GM21390 (cell line): ENCODE measurements around the gene GAPVD1.
"Not testable (repeated sequence)": the region's sequence is repeated elsewhere in the genome, so short reads cannot be mapped to it uniquely, and the experiment has no call there.

Experiments used
- ATAC-seq: cut with Tn5 transposase; IDR thresholded peaks from one replicate; pipeline ENCODE4 v1.9.1; 2021; ENCODE audit not compliant: unreplicated experiment

The GAPVD1 gene

GRCh38 chr9:125372441-125373226, 111.0 kb downstream of the GAPVD1 start:
- no peak for ATAC-seq

GRCh38 chr9:125374443-125375309, 113.0 kb downstream of the GAPVD1 start:
- ATAC-seq = peak; percentile 60

DNA sequence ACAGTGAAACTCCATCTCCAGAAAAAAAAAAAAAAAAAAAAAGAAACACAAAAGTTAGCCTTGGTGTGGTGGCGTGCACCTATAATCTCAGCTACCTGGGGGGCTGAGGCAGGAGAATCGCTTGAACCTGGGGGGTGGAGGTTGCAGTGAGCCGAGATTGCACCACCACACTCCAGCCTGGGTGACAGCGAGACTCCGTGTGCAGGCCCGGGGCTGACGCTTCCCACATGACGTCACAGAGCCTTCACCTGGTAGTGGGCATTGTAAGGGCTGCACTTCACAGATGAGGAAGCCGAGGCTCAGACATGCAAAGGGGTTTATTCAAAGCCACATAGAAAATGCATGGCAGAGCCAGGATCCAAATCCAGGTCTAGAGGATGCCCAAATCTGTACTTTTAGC, 114.2 kb downstream of the GAPVD1 start:
- no peak for ATAC-seq

DNA sequence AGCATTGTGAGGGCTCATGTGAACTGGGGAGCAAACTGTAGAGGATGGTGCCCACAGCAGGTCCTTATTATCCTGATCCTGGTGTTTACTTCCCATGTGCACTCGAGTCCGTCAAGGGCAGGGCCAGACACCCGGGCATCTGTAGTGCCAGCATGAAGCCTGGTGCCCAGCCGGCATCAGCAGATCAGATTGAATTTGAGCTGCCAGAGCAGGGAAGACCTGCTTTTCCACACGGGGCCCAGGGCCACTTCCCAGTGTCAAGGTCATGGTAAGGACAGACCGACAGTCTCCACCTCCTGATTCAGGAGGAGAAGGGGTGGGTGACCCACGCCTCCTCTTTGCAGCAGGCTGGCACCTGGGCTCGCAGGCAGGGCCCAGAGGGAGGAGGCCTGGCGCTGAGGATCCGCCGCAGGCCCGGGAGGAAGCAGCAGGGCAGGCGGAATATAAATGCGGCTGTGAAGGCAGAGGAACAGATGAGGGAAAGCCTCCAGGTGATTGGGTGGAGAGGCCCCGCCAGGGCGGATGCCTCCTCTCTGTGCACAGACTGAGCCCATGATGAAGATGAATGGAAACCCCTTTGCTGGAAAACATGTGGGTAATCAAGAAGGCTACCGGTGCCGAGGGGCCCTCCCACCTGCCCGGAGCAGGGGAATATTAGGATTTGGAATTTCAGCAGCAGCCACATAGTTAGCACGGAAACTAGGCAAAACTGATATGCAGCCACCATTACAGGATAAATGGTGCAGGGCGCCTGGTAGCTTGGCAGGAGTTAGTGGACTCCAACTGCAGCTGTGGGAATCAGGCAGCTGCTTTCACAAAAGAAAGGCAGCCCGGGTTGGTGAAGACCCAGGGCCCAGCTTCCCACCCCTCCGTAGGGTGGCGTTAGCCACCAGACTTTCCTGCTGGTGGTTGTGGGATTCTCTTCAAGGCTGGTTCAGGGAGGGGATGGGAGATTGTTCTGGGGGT, 114.9 kb downstream of the GAPVD1 start:
- ATAC-seq = no peak

DNA sequence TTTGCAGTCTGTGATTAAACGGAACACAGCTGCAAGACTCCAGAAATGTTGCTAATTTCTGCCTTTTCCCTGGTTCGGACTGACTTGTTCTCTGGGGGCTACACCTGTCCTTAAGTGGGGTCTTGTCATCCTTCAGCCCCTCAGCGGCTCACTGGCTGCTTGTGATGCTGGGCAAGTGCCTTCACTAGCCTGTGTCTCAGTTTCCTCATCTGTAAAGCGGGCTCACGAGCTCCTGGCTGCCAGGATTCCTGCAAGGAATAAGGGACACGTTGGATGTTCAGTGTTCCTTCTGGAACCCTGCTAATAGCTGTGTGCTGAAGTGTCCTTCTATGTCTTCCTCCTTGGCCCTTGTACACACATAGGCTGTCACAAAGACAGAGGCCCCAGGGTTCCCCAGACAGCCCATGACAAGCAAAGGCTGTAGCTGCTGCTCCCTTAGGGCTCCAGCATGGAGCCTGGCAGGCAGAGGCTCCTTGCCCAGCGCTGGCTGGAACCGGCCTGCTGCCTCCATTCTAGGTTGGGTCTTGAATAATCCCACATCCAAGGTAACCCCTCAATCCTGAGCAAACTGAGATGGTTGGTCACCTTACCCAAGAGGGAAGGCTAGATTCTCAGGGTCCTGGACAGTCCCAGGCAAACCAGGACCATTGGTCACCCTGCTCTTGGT, 116.1 kb downstream of the GAPVD1 start:
- no peak for ATAC-seq

- ATAC-seq = no peak
These were observed 117.2 kb downstream of the GAPVD1 start for GRCh38 chr9:125378778-125379177.

DNA sequence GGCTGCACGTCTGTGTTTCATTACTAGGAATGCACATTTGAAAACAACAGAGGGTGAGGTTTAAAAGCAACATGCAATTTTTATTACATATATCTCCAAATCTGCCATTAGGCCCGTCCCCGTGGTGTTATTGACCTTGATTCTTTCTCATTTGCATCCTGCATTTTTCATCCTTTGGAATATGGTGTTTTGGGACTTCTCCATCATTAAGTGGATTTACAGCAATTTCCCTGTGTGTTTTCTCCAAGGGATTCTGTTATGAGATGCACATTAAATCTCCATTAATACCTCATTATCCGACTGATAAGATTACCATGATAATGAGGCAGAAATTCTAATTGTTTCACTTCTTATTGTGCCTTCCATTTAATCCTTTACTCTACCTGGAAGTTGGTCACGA, 117.6 kb downstream of the GAPVD1 start:
- ATAC-seq = no peak

DNA sequence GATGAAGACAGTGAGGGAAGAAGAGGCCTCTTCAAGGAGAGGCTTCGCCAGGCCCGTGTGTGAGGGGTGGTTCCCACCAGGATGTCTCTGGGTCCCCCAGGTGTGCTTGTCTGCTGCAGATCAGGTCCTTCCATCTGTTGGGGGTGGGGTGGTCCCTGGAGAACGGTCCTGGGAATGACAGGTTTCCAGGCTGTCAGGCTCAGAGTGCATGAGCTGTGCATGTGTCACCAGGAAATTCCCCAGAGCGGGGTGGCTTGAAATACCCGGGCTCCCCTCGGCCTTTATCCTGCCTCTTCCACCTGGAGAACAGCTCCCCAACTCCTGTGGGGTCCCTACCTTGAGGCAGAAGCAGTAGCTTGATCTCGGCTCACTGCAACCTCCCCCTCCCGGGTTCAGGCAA, 118.8 kb downstream of the GAPVD1 start:
- no peak for ATAC-seq

- ATAC-seq = no peak
These were observed 126.4 kb downstream of the GAPVD1 start for GRCh38 chr9:125387861-125388524.

DNA sequence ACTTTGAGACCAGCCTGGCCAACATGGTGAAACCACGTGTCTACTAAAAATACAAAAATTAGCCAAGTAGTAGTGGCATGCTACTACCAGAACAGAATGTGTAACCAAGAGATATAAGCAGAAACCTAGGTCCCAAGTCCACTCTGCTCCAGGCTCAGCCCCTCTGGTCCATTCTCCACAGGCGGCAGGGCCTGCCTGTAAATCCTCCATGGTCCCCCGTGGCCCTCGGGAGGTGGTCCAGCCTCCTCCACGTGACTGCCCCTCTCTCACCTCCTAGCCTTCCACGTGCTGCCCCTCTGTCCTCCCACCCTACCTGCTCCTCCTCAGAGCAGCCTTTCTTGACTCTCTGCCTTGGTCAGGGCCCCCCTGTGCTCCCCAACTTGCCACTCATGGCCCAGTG, 127.4 kb downstream of the GAPVD1 start:
- no peak for ATAC-seq

DNA sequence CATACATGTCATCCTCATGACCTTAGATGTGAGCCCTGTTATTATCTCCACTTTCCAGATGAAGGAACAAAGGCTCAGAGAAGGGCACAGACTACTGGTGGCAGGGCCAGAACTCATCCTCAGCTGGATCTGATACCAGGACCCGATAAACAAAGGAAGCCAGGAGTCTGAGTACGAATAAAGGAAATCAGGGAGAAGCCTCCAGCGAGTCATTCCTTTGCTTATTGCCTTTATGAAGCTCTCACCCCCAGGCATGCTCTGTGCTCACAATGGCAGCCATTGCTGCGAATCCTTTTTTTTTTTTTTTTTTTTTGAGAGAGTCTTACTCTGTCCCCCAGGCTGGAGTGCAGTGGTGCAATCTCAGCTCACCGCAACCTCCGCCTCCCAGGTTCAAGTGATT, 130.1 kb downstream of the GAPVD1 start:
- no peak for ATAC-seq

DNA sequence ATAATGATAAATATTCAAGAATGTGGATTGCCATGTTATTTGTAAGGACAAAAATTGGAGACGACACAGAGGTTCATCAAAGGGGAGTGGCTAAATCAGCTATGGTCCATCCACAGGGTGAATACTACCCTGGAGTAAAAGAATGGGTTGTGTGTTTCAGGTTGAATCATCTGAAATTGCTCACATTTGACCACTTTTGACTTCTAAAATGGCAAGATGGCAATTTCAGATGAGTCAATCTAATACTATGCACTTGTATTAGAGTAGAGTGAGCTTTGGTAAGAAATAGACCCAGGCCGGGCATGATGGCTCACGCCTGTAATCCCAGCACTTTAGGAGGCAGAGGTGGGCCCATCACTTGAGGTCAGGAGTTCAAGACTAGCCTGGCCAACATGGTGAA, 131.8 kb downstream of the GAPVD1 start:
- ATAC-seq = no peak

DNA sequence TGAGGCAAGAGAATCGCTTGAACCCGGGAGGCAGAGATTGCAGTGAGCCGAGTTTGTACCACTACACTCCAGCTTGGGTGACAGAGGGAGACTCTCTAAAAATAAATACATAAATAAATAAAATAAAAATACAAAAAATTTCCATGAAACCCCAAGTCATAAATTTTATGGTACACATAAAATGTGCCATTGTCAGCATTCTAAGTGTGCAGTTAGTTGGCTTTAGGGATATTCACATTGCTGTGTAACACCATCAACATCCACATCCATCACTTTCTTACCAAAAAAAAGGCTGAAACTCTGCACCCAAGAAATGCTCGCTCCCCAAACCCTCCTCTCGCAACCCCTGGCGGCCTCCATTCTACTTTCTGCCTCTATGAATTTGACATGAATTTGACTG, 135.2 kb downstream of the GAPVD1 start:
- no peak for ATAC-seq

- no peak for ATAC-seq
These were observed 136.1 kb downstream of the GAPVD1 start for GRCh38 chr9:125397736-125398135.

DNA sequence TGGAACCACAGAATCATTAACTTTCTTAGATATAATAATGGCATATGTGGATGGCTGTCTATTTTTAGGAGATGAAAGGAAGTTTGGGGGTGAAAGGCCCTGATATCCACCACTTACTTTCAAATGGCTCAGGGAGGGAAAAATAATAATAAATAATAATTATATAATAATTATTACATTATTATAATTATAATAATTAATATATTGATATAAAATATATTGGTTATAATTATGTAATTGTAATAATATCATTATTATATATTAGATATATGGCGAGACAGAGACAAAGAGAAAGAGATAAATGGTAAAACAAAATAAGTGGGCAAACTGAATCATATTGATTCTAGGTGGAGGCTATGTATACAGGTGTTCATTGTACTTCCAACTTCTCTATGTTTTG, 136.6 kb downstream of the GAPVD1 start:
- ATAC-seq = no peak

- ATAC-seq = no peak
These were observed 137.5 kb downstream of the GAPVD1 start for GRCh38 chr9:125399165-125399564.

DNA sequence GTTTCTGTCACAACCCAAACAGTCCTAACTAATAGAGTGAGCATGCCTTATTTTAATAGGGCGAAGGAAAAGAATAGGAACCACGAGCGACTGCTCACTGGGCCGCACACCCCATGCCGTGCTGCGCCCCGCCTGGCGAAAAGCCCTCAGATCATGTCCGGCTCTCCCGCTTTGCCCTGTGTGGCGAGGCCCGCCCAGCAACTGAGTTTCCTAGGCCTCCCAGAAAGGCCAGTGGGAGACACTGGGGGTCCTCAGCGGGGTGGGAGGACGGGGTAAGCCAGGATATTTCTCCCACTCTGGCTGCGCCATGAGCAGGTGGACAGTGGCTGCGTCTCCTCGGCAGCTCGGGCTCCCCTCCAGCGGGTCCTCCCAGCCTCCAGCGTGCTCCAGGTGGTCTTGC, 138.0 kb downstream of the GAPVD1 start:
- ATAC-seq = no peak

- ATAC-seq = not testable (repeated sequence)
These were observed 138.6 kb downstream of the GAPVD1 start for GRCh38 chr9:125400232-125400631.

GRCh38 chr9:125400725-125401716, 139.4 kb downstream of the GAPVD1 start:
- ATAC-seq = no peak
